Endodermal cell (in vitro differentiated cells): Measurements from ENCODE around the gene CFAP61. TPM values are rescaled to one million over a fixed set of nuclear protein-coding genes. Genes with fewer than 3 reads are reported as not detected.

Experiments used
- DNase-seq: peaks from one replicate; pipeline ENCODE4 v3.0.0-alpha.2; 2017
- H3K27ac ChIP-seq: 2 replicates; pipeline ENCODE4 v1.5.1; 2013; ENCODE audit warnings: mild to moderate bottlenecking, low read depth, low read length, moderate library complexity
- H3K27me3 ChIP-seq: 2 replicates; pipeline ENCODE4 v1.6.1; 2013; ENCODE audit warnings: mild to moderate bottlenecking, low read length, moderate library complexity; ENCODE audit not compliant: insufficient read depth, control insufficient read depth, poor library complexity, severe bottlenecking
- H3K36me3 ChIP-seq: 2 replicates; pipeline ENCODE4 v1.7.0; 2013; ENCODE audit warnings: mild to moderate bottlenecking, low read length, moderate library complexity; ENCODE audit not compliant: control insufficient read depth, insufficient read depth
- H3K4me1 ChIP-seq: one replicate; pipeline ENCODE4 v1.7.0; 2013; ENCODE audit warnings: low read length; ENCODE audit not compliant: control insufficient read depth, insufficient read depth
- H3K4me3 ChIP-seq: 2 replicates; pipeline ENCODE4 v1.5.1; 2013; ENCODE audit warnings: mild to moderate bottlenecking, low read length, moderate library complexity
- H3K9ac ChIP-seq: 2 replicates; pipeline ENCODE4 v1.6.1; 2013; ENCODE audit warnings: mild to moderate bottlenecking, low read length, moderate library complexity; ENCODE audit not compliant: poor library complexity, severe bottlenecking; ENCODE audit errors: extremely low read depth
- H3K9me3 ChIP-seq: 2 replicates; pipeline ENCODE4 v1.6.1; 2013; ENCODE audit warnings: mild to moderate bottlenecking, low read length, moderate library complexity; ENCODE audit not compliant: control insufficient read depth
- H3K27ac Mint-ChIP-seq: 2 replicates; pipeline ENCODE4 v1.8.0; 2020; ENCODE audit warnings: mixed read lengths
- H3K27me3 Mint-ChIP-seq: 2 replicates; pipeline ENCODE4 v1.8.0; 2021; ENCODE audit warnings: mild to moderate bottlenecking, mixed read lengths; ENCODE audit not compliant: insufficient read depth
- H3K36me3 Mint-ChIP-seq: 2 replicates; pipeline ENCODE4 v1.8.0; 2020; ENCODE audit warnings: low read depth, mixed read lengths
- H3K4me1 Mint-ChIP-seq: 2 replicates; pipeline ENCODE4 v1.8.0; 2020; ENCODE audit warnings: mixed read lengths
- H3K4me3 Mint-ChIP-seq: 2 replicates; pipeline ENCODE4 v1.8.0; 2020; ENCODE audit warnings: mild to moderate bottlenecking, moderate library complexity, mixed read lengths
- H3K9me3 Mint-ChIP-seq: 2 replicates; pipeline ENCODE4 v1.8.0; 2020; ENCODE audit warnings: mild to moderate bottlenecking, mixed read lengths
- CTCF ChIP-seq: fragments of 200-600 bp; sonication (generic); conservative IDR thresholded peaks from 2 replicates; pipeline ENCODE4 v1.5.0; 2021; ENCODE audit warnings: antibody characterized with exemption, mild to moderate bottlenecking
- WGBS, 2 experiments: methylation state at CpG; one replicate each; pipeline versions ENCODE4 v1.1.5 to v1.1.7; 2013; ENCODE audit warnings: missing lambda C conversion rate in 2 of 2, mixed read lengths in 1 of 2; ENCODE audit not compliant: insufficient coverage in 1 of 2, insufficient read length in 1 of 2; 5-methylcytosine and 5-hydroxymethylcytosine counted together
- total RNA-seq, 2 donors: library from RNA; stranded (reverse); fragmentation: NEBNext Ultra II Directional in 1 of 2; extraction: Animal tissue kit (Norgen Biotek cat#: 25700) in 1 of 2; gene quantifications; 2 replicates in 1 of 2; 3 replicates in 1 of 2; pipeline ENCODE4 v1.2.1, GENCODE V29; 2021

The CFAP61 gene
- total RNA-seq, 2 donors from 2014 or later, result 0.64 to 0.73 TPM

- H3K9ac ChIP-seq, result no peak overlapping the region
- H3K36me3 Mint-ChIP-seq, result no peaks in the 10 kb centered on the region
- H3K27me3 ChIP-seq, result peaks cover 8% of the 10 kb centered on the region
- DNase-seq, result no peak
- no peak overlapping the region for H3K27ac ChIP-seq
- H3K27me3 Mint-ChIP-seq, result no peaks in the 10 kb centered on the region
- peaks cover 1% of the 10 kb centered on the region for H3K4me1 Mint-ChIP-seq
- H3K4me3 Mint-ChIP-seq, result no peak overlapping the region
- H3K9me3 Mint-ChIP-seq, result peaks cover 4% of the 10 kb centered on the region
- no peaks in the 10 kb centered on the region for H3K4me1 ChIP-seq
- 87 to 90% methylated on average over 3 to 6 of the region's 6 CpGs for WGBS, 2 experiments
- H3K36me3 ChIP-seq, result no peaks in the 10 kb centered on the region
- no peak overlapping the region for H3K27ac Mint-ChIP-seq
- TF ChIP-seq CTCF, result no peak
- no peaks in the 10 kb centered on the region for H3K9me3 ChIP-seq
- no peak overlapping the region for H3K4me3 ChIP-seq
These were observed 281.5 kb downstream of the CFAP61 start for GRCh38 chr20:20333866-20334265.

GRCh38 chr20:20334489-20334888 lies 282.2 kb downstream of the CFAP61 start:
- Histone ChIP-seq H3K4me1 (no peaks in the 10 kb centered on the region), H3K36me3 (no peaks in the 10 kb centered on the region), H3K9me3 (no peaks in the 10 kb centered on the region), H3K4me3 (no peak overlapping the region), H3K9ac (no peak overlapping the region), H3K27me3 (peaks cover 8% of the 10 kb centered on the region), H3K27ac (no peak overlapping the region)
- WGBS, 2 experiments, result 89 to 94% methylated on average over 5 of the region's 5 CpGs
- Mint-ChIP-seq H3K27ac (no peak overlapping the region), H3K27me3 (no peaks in the 10 kb centered on the region), H3K4me1 (no peaks in the 10 kb centered on the region), H3K9me3 (peaks cover 4% of the 10 kb centered on the region), H3K36me3 (no peaks in the 10 kb centered on the region), H3K4me3 (no peak overlapping the region)
- DNase-seq, result no peak
- TF ChIP-seq CTCF, result no peak

- no peaks in the 10 kb centered on the region for H3K27me3 Mint-ChIP-seq
- no peak overlapping the region for H3K4me3 ChIP-seq
These were observed 285.9 kb downstream of the CFAP61 start for GRCh38 chr20:20338133-20338730.

More at GRCh38 chr20:20338133-20338730, 285.9 kb downstream of the CFAP61 start:
- no peak for TF ChIP-seq CTCF
- Histone ChIP-seq H3K9me3 (no peaks in the 10 kb centered on the region), H3K4me1 (no peaks in the 10 kb centered on the region), H3K36me3 (no peaks in the 10 kb centered on the region), H3K27me3 (peaks cover 8% of the 10 kb centered on the region), H3K9ac (no peak overlapping the region), H3K27ac (no peak overlapping the region)
- Mint-ChIP-seq H3K36me3 (no peaks in the 10 kb centered on the region), H3K9me3 (peaks cover 4% of the 10 kb centered on the region), H3K27ac (no peak overlapping the region), H3K4me1 (no peaks in the 10 kb centered on the region), H3K4me3 (no peak overlapping the region)
- no peak for DNase-seq
- 92 to 94% methylated on average over 14 of the region's 14 CpGs for WGBS, 2 experiments
